SU-DHL-6 (cell line): ENCODE data around the gene MYO18A.

ENCODE experiments used
- CTCF ChIP-seq: fragments of 200-600 bp; sonication (generic); IDR thresholded peaks from one replicate; pipeline ENCODE4 v1.5.1; 2017; ENCODE audit warnings: antibody characterized with exemption, mild to moderate bottlenecking, low read length, moderate library complexity; ENCODE audit not compliant: insufficient read depth, poor library complexity, severe bottlenecking
- EZH2phosphoT487 ChIP-seq: fragments of 200-600 bp; sonication (generic), shearing (Covaris generic); conservative IDR thresholded peaks from 2 replicates; pipeline ENCODE4 v1.6.1; 2018; ENCODE audit warnings: mild to moderate bottlenecking, antibody characterized with exemption, low read length, moderate library complexity, mixed read lengths

GRCh38 chr17:29109477-29110371, 70.5 kb downstream of the MYO18A start:
- TF ChIP-seq CTCF, result no peak
- no peak for TF ChIP-seq EZH2phosphoT487
